Dermis microvascular lymphatic vessel endothelial cell (primary cell): ENCODE results near the gene TSPAN3. TPM values are rescaled to one million over a fixed set of nuclear protein-coding genes. Genes with fewer than 3 reads are reported as not detected.

Source experiments
- total RNA-seq: library from RNA; depleted of rRNA; stranded (reverse); fragments of >200 nt; gene quantifications from 2 replicates; pipeline ENCODE4 v1.2.1, GENCODE V29; 2014

Gene TSPAN3
- total RNA-seq, 1 donor from 2014 or later, result 195 TPM

Other genes starting within 250 kb of the TSPAN3 start
- 5.3 and 7.7 TPM in 2 replicates for gene SCAPER, start 165.8 kb downstream of the TSPAN3 start, total RNA-seq
- 35.9 and 42.0 TPM in 2 replicates for gene RCN2, start 139.4 kb downstream of the TSPAN3 start, total RNA-seq
- 0.13 and 0.25 TPM in 2 replicates for gene PSTPIP1, start 76.0 kb downstream of the TSPAN3 start, total RNA-seq